A549 (cell line): Measurements from ENCODE around the gene PLPP2.
"Not testable (repeated sequence)": the region's sequence is repeated elsewhere in the genome, so short reads cannot be mapped to it uniquely, and the experiment has no call there.

Experiments used
- BCL3 ChIP-seq: fragments of >200 bp; sonication (Bioruptor Twin); formaldehyde crosslinking; IDR thresholded peaks from 3 replicates; pipeline ENCODE4 v1.6.1; 2016
- CEBPB ChIP-seq, 2 experiments: fragments of >200 bp in 1 of 2; sonication (Bioruptor Twin) in 1 of 2; formaldehyde crosslinking in 1 of 2; IDR thresholded peaks; 2 replicates each; pipeline ENCODE4 v1.6.1; 2012 to 2016
- CHD2 ChIP-seq: fragments of 150-350 bp; IDR thresholded peaks from 2 replicates; pipeline ENCODE4 v1.6.1; 2014; ENCODE audit warnings: low read length; ENCODE audit not compliant: partially characterized antibody
- CTCF ChIP-seq: fragments of >200 bp; sonication (Bioruptor Twin); formaldehyde crosslinking; IDR thresholded peaks from 3 replicates; pipeline ENCODE4 v1.5.1; 2016
- EP300 ChIP-seq, 2 experiments: fragments of >200 bp; sonication (Bioruptor Twin); formaldehyde crosslinking; IDR thresholded peaks; 2 replicates in 1 of 2; 3 replicates in 1 of 2; pipeline ENCODE4 v1.6.1; 2016 to 2017
- MAZ ChIP-seq: fragments of 150-350 bp; IDR thresholded peaks from 2 replicates; pipeline ENCODE4 v1.6.1; 2014; ENCODE audit warnings: antibody characterized with exemption, low read depth, low read length, borderline replicate concordance
- POLR2A ChIP-seq: IDR thresholded peaks from 2 replicates; pipeline ENCODE4 v1.6.1; 2012; ENCODE audit warnings: mild to moderate bottlenecking, low read length
- POLR2AphosphoS2 ChIP-seq: conservative IDR thresholded peaks from 2 replicates; pipeline ENCODE4 v1.6.1; 2012; ENCODE audit warnings: low read length, improper control_type of control experiment, inconsistent platforms
- RAD21 ChIP-seq, 2 experiments: fragments of >200 bp in 1 of 2; sonication (Bioruptor Twin) in 1 of 2; formaldehyde crosslinking in 1 of 2; IDR thresholded peaks in 1 of 2; conservative IDR thresholded peaks in 1 of 2; 2 replicates in 1 of 2; 3 replicates in 1 of 2; pipeline ENCODE4 v1.6.1; 2012 to 2018; ENCODE audit warnings: inconsistent platforms in 1 of 2
- USF2 ChIP-seq: fragments of 450-650 bp; IDR thresholded peaks from 2 replicates; pipeline ENCODE4 v1.6.1; 2014; ENCODE audit warnings: antibody characterized with exemption
- ZFP36 ChIP-seq: fragments of 450-650 bp; IDR thresholded peaks from 2 replicates; pipeline ENCODE4 v1.6.1; 2014; ENCODE audit warnings: borderline replicate concordance; ENCODE audit not compliant: partially characterized antibody
- ZSCAN20 ChIP-seq: fragments of 250-450 bp; sonication (Bioruptor Pico); IDR thresholded peaks from 2 replicates; pipeline ENCODE4 v1.8.0; 2022; ENCODE audit warnings: mild to moderate bottlenecking, moderate library complexity

GRCh38 chr19:252421-253186, 38.6 kb downstream of the PLPP2 start:
- not testable (repeated sequence) for TF ChIP-seq CEBPB (IDR thresholded peaks at IDR 0.05); POLR2A; CTCF; ZSCAN20 (CRISPR knock-in tag); EP300 (IDR thresholded peaks at IDR 0.05); BCL3; ZFP36; MAZ; POLR2AphosphoS2; CHD2; RAD21 (conservative IDR thresholded peaks at IDR 0.05 in 1 of 2, IDR thresholded peaks at IDR 0.05 in 1 of 2); USF2
